Measurements from ENCODE around the gene TMEM272. TPM values are rescaled to one million over a fixed set of nuclear protein-coding genes. Genes with fewer than 3 reads are reported as not detected.
A peak's percentile ranks its signal among the peaks of the same experiment; 100 is the strongest.
"Not testable (repeated sequence)": the region's sequence is repeated elsewhere in the genome, so short reads cannot be mapped to it uniquely, and the experiment has no call there.

Gene TMEM272
- polyA plus RNA-seq, 3 donors: 0.02 to 0.03 TPM; not detected in 1

- 92 to 94% (median 93%) methylated on average over 5 of the region's 5 CpGs for WGBS, 3 donors
Measured at GRCh38 chr13:51831519-51831918, 13.5 kb downstream of the TMEM272 start.

GRCh38 chr13:51829568-51829899 is 15.4 kb downstream of the TMEM272 start:
- 77 to 97% (median 96%) methylated on average over 2 of the region's 2 CpGs for WGBS, 3 donors
- H3K27ac ChIP-seq (ENCODE audit: low read depth, low read length): no peak overlapping the region

More at GRCh38 chr13:51831519-51831918, 13.5 kb downstream of the TMEM272 start:
- H3K27ac ChIP-seq (ENCODE audit: low read depth, low read length): no peak overlapping the region

- 78 to 87% (median 83%) methylated on average over 8 of the region's 8 CpGs for WGBS, 3 donors
Measured at GRCh38 chr13:51828730-51829567, 16.0 kb downstream of the TMEM272 start.

GRCh38 chr13:51827254-51827653 is 17.7 kb downstream of the TMEM272 start:
- H3K27ac ChIP-seq (ENCODE audit: low read depth, low read length): no peak overlapping the region
- 42 to 91% (median 56%) methylated on average over 4 of the region's 4 CpGs for WGBS, 3 donors

More at GRCh38 chr13:51828730-51829567, 16.0 kb downstream of the TMEM272 start:
- H3K27ac ChIP-seq (ENCODE audit: low read depth, low read length): no peak overlapping the region

- peak overlapping the region; percentile 75 for H3K27ac ChIP-seq (ENCODE audit: low read depth, low read length)
Measured at GRCh38 chr13:51826606-51827005, 18.4 kb downstream of the TMEM272 start.

GRCh38 chr13:51825681-51826254 is 19.2 kb downstream of the TMEM272 start:
- H3K27ac ChIP-seq (ENCODE audit: low read depth, low read length): peak overlapping the region; percentile 75
- WGBS, 3 donors: 73 to 92% (median 75%) methylated on average over 10 of the region's 10 CpGs

More at GRCh38 chr13:51826606-51827005, 18.4 kb downstream of the TMEM272 start:
- 25 to 68% (median 35%) methylated on average over 7 of the region's 7 CpGs for WGBS, 3 donors

GRCh38 chr13:51825165-51825592 is 19.8 kb downstream of the TMEM272 start:
- WGBS, 3 donors: 38 to 86% (median 42%) methylated on average over 2 of the region's 2 CpGs
- no peak overlapping the region for H3K27ac ChIP-seq (ENCODE audit: low read depth, low read length)

GRCh38 chr13:51824712-51825111 is 20.3 kb downstream of the TMEM272 start:
- 80 to 82% (median 82%) methylated on average over 11 of the region's 11 CpGs for WGBS, 3 donors

GRCh38 chr13:51823863-51824262 is 21.1 kb downstream of the TMEM272 start:
- 71 to 76% (median 76%) methylated on average over 2 of the region's 2 CpGs for WGBS, 3 donors
- no peak overlapping the region for H3K27ac ChIP-seq (ENCODE audit: low read depth, low read length)

More at GRCh38 chr13:51824712-51825111, 20.3 kb downstream of the TMEM272 start:
- not testable (repeated sequence) for H3K27ac ChIP-seq (ENCODE audit: low read depth, low read length)

GRCh38 chr13:51823359-51823758 is 21.6 kb downstream of the TMEM272 start:
- 80 to 94% (median 89%) methylated on average over 2 of the region's 2 CpGs for WGBS, 3 donors
- H3K27ac ChIP-seq (ENCODE audit: low read depth, low read length): no peak overlapping the region

GRCh38 chr13:51822106-51822815 is 22.7 kb downstream of the TMEM272 start:
- H3K27ac ChIP-seq (ENCODE audit: low read depth, low read length): no peak overlapping the region
- 65 to 84% (median 71%) methylated on average over 13 of the region's 13 CpGs for WGBS, 3 donors

GRCh38 chr13:51821606-51822005 is 23.4 kb downstream of the TMEM272 start:
- WGBS, 3 donors: 36 to 62% (median 43%) methylated on average over 2 of the region's 2 CpGs
- no peak overlapping the region for H3K27ac ChIP-seq (ENCODE audit: low read depth, low read length)

GRCh38 chr13:51820016-51820597 is 24.9 kb downstream of the TMEM272 start:
- 77 to 89% (median 87%) methylated on average over 4 of the region's 4 CpGs for WGBS, 3 donors
- no peak overlapping the region for H3K27ac ChIP-seq (ENCODE audit: low read depth, low read length)

GRCh38 chr13:51819544-51819943 is 25.4 kb downstream of the TMEM272 start:
- WGBS, 3 donors: 90 to 92% (median 90%) methylated on average over 3 of the region's 3 CpGs
- H3K27ac ChIP-seq (ENCODE audit: low read depth, low read length): no peak overlapping the region

- H3K27ac ChIP-seq (ENCODE audit: low read depth, low read length): no peak overlapping the region
- 72 to 79% (median 72%) methylated on average over 9 of the region's 9 CpGs for WGBS, 3 donors
Measured at GRCh38 chr13:51818781-51819511, 26.0 kb downstream of the TMEM272 start.

- 90 to 95% (median 93%) methylated on average over 4 of the region's 4 CpGs for WGBS, 3 donors
- no peak overlapping the region for H3K27ac ChIP-seq (ENCODE audit: low read depth, low read length)
Measured at GRCh38 chr13:51818276-51818675, 26.7 kb downstream of the TMEM272 start.

GRCh38 chr13:51817717-51818116 is 27.3 kb downstream of the TMEM272 start:
- H3K27ac ChIP-seq (ENCODE audit: low read depth, low read length): no peak overlapping the region
- 84 to 92% (median 91%) methylated on average over 8 of the region's 8 CpGs for WGBS, 3 donors

- no peak overlapping the region for H3K27ac ChIP-seq (ENCODE audit: low read depth, low read length)
- 83 to 87% (median 83%) methylated on average over 19 of the region's 19 CpGs for WGBS, 3 donors
Measured at GRCh38 chr13:51816604-51817249, 28.2 kb downstream of the TMEM272 start.

Data from adipose tissue (tissue), 3 donors.